HPDE6-E6E7 (cell line): Measurements from ENCODE around the gene GPATCH8.
"Not testable (repeated sequence)": the region's sequence is repeated elsewhere in the genome, so short reads cannot be mapped to it uniquely, and the experiment has no call there.

Experiments
- DNase-seq: peaks from one replicate; pipeline ENCODE4 v3.0.0; 2011; ENCODE audit warnings: missing footprints; ENCODE audit errors: extremely low spot score

Gene GPATCH8

DNA sequence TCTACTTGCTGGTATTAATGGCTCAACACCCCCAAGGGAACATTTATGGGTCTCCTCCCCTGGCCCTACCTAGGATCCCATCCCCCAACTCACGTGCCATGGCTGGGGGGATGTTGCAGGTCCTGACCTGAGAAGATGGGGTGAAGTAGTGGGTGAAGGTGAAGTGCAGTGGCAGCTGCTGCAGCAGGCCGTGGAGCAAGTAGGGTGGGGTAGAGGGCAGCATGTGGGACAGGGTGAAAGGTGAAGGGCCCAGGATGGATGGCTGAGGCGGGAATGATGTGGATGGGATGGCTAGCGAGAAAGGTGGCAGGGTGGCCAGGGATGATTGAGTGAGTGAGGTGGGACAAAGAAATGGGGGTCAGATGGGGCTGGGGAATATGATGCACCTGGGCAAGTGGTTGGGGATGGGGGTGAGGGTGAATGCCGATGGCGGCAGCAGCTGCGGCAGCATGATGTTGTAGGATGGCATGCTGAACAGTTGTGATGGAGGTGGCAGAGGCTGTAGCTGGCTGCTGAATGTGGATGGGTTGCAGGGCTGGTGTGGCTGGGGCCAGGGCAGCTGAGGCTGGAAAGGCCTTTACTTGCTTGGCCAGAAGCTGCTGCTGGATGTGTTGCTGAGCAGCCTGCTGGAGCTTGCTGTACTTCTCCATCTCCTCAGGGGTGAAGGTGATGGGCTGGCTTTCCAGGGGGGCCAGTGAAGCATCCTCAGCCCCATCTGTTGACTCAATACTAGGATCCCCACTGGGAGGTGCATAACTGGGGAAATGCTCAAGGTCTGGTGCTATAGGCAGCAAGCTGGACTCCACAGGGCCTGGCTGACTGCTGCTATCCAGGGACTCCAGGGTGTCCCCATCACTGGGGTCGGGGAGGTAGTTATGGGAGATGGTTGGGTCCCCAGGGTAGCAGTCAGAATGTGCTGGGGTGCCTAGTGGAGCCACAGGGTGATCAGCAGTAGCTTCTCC, 105.4 kb downstream of the GPATCH8 start:
- DNase-seq = no peak

GRCh38 chr17:44396946-44397345, 106.3 kb downstream of the GPATCH8 start:
- no peak for DNase-seq

- no peak for DNase-seq
Measured at GRCh38 chr17:44394833-44395232, 108.4 kb downstream of the GPATCH8 start.

- not testable (repeated sequence) for DNase-seq
Measured at GRCh38 chr17:44394112-44394511, 109.1 kb downstream of the GPATCH8 start.

GRCh38 chr17:44390250-44390870, 112.8 kb downstream of the GPATCH8 start:
- DNase-seq = no peak

GRCh38 chr17:44389723-44390202, 113.4 kb downstream of the GPATCH8 start:
- DNase-seq = no peak

- DNase-seq = no peak
Measured at GRCh38 chr17:44389281-44389680, 113.9 kb downstream of the GPATCH8 start, which contains the start of gene ITGA2B. Gene ITGA2B, minus strand, starts transcription at chr17:44389649. Its CDS starts 176 bp downstream, at chr17:44389473.

GRCh38 chr17:44387804-44388203, 115.4 kb downstream of the GPATCH8 start:
- no peak for DNase-seq

DNA sequence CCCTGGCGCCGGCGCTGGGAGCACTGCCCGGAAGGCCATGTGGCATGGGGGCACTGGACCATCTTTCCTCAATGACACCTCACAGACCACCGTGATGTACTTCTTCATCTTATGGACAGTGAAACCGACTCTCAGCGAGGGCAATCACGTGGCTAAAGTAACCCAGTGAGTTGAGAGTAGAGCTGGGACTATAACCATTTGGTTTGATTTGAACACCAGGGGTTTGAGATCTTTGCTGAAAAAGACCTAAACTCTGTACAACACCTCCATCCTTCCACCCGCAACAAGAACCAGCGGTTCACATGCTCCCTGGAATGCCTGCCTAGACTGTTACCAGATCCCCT, 117.1 kb downstream of the GPATCH8 start:
- no peak for DNase-seq

DNA sequence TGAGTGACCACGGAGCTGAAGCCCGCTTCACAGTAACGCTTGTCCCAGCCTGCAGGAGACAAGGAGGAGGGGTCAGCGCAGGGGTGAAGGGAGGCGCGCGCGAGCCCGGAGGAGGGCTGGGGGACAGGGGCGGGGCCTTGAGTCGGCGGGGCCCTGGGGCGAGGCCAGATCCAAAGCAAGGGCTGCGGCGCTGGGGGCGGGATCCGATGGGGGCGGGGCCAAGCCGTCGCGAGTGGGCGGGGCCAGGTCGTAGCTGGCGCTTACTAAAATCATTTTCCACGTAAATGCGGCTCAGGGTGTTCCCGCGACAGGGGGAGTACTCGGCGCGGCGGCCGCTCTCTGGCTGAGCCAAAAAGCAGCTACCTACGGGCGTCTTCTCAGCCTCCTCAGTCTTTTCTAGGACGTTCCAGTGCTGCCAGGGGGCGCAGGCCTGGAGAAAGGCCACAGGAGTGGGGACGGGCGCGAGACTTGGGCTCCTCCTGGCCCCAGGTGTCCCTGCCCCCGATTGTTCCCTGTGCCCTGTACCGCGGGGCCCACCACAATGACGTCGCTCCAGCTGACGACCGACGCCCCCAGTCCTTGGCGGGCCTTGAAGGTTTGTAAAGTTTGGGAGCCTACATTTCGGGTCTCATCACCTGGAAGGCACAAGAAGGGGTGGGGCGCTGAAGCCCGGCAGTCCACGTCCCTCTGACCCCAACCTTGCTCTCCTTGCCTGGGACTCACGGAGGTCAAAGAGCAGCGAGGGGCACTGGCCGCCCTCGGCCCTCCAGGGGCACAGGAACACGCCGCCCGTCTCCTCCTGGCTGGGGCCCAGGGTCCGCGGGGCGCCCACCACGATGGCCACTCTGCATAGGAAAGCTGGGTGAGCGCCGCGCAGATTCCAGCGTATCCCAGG, 117.7 kb downstream of the GPATCH8 start:
- DNase-seq = peak; percentile 66

DNA sequence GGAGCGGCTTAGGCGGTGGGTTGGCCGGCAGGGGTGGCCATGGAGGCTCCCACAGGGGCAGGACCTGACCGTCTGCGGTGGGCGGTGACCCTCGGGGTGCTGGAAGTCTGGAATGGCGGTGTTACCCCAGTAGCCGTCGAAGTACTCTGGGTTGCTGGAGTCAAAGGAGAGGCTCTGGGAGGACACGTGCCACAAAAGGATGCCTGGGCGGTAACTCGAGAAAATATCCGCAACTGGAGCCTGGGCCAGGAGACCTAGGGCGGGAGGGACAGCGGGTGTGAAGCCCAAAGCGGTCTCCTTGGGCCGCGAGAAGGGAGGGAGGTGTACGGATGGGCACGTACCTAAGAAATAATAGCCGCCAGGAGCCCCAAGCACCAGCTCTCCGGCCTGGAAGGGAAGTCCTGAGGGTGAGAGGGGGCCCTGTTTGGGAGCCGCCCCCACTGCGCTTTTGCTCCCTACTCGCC, 118.4 kb downstream of the GPATCH8 start:
- DNase-seq = no peak

- DNase-seq = no peak
Measured at GRCh38 chr17:44384281-44384822, 118.9 kb downstream of the GPATCH8 start.

GRCh38 chr17:44383861-44384260, 119.3 kb downstream of the GPATCH8 start:
- DNase-seq = no peak

GRCh38 chr17:44383363-44383762, 119.8 kb downstream of the GPATCH8 start:
- DNase-seq = no peak

- no peak for DNase-seq
Measured at GRCh38 chr17:44382917-44383316, 120.3 kb downstream of the GPATCH8 start.

DNA sequence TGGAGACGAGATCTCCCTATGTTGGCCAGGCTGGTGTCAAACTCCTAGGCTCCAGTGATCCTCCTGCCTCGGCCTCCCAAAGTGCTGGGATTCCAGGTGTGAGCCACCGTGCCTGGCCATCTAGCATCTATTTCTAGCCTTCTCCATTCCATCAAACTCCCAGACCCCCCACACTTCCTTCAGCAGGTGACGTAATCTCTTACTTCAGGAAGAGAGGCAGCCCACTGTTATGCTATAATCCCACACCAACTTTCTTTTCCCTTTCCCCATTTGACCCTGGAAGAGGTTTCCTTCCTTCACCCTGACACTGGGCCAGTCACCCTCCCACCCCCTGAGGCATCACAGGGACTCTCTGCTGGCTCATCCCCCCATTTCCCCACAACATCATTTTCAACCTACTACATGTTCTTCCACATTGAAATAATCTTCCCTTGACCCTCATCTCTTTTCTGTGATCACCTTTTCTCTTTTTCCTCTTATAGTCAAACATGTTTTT, 121.3 kb downstream of the GPATCH8 start:
- no peak for DNase-seq

DNA sequence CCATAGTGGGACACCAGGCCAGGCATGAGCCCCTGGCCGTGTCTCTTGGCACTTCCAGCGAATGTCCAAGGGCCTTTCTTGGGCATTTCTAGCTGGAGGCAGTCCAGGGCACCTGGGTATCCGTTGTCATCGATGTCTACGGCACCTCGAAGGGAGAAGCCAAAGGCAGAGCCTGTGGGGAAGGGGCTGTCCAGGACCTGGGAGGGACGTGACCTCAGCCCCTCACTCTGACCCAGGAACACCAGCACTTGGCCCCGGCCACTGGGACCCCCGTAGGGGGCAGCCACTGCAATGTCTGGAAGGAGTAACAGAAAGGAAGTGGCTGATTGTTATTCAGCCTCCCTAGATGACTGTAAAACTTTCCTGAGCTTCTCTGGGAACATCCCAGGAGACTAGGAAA, 122.4 kb downstream of the GPATCH8 start:
- DNase-seq = no peak

- no peak for DNase-seq
Measured at GRCh38 chr17:44379887-44380286, 123.3 kb downstream of the GPATCH8 start.

DNA sequence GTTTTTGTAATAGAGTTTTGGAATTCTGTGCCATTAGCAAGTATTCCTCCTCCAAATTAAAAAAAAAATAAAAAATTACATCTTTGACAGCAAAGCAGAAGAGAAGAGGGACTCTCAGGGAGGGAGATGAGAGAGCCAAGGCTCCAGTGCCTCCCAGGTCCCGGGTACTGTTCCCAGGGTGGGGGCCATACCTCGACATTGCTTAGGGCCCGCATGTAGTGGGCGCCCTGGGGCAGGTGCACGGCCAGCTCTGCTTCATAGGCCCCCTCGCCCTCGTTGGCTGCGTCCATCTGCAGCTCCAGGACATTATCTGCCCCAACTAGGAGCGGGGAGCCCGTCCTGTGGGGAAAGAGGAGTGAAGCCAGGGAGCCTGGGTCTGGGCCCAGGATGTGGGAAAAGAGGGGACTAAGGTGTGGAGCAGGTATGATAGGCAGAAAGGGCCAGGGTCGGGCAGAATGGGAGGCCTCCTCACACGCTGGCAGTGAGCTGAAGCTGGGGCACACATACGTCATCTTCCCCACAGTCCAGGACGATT, 125.0 kb downstream of the GPATCH8 start:
- DNase-seq = no peak

GRCh38 chr17:44376779-44377178, 126.4 kb downstream of the GPATCH8 start:
- no peak for DNase-seq

DNA sequence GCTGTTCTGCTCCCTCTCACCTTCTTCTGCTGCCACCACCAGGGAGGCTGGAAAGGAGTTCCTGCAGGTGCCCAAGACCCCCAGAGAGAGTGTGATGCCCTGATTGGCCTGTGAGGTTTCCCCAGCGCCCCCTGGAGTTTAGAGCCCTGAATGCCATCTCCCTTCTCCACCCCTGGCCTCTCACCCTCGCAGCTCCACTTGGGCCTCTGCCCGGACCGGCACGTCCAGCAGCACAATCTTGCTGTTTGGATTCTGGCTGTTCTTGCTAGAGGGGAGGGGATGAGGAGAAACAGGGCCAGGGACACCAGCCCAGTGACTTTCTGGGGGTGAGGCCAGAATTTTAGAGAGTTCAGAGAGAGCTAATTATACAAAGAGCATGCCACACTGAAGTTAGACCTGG, 127.1 kb downstream of the GPATCH8 start:
- DNase-seq = no peak
